KOPT-K1 (cell line): ENCODE measurements around the gene EVA1C.
"Not testable (repeated sequence)": the region's sequence is repeated elsewhere in the genome, so short reads cannot be mapped to it uniquely, and the experiment has no call there.

ENCODE experiments used
- H3K27ac ChIP-seq: fragments of 200-600 bp; sonication (generic); 2 replicates; pipeline ENCODE4 v1.5.1; 2016; ENCODE audit warnings: antibody characterized with exemption, mild to moderate bottlenecking, low read depth, low read length; ENCODE audit not compliant: poor library complexity, severe bottlenecking
- H3K36me3 ChIP-seq: fragments of 200-600 bp; sonication (generic); 2 replicates; pipeline ENCODE4 v1.5.1; 2017; ENCODE audit warnings: antibody characterized with exemption, mild to moderate bottlenecking, low read length, moderate library complexity; ENCODE audit not compliant: insufficient read depth
- H3K9me3 ChIP-seq: fragments of 200-600 bp; sonication (generic); 2 replicates; pipeline ENCODE4 v1.5.1; 2017; ENCODE audit warnings: antibody characterized with exemption, low read length, mild to moderate bottlenecking; ENCODE audit not compliant: insufficient read depth, poor library complexity, severe bottlenecking

The EVA1C gene

GRCh38 chr21:32457360-32457840, 44.9 kb downstream of the EVA1C start:
- Histone ChIP-seq H3K9me3 (peaks cover 1% of the 10 kb centered on the region), H3K27ac (no peak overlapping the region), H3K36me3 (no peaks in the 10 kb centered on the region)

GRCh38 chr21:32457962-32458361, 45.5 kb downstream of the EVA1C start:
- Histone ChIP-seq H3K9me3 (peaks cover 7% of the 10 kb centered on the region), H3K27ac (no peak overlapping the region), H3K36me3 (no peaks in the 10 kb centered on the region)

- Histone ChIP-seq H3K27ac (no peak overlapping the region), H3K36me3 (no peaks in the 10 kb centered on the region), H3K9me3 (peaks cover 21% of the 10 kb centered on the region)
Measured at GRCh38 chr21:32459972-32460371, 47.5 kb downstream of the EVA1C start.

- H3K27ac ChIP-seq, result no peak overlapping the region
- H3K9me3 ChIP-seq, result peaks cover 21% of the 10 kb centered on the region
Measured at GRCh38 chr21:32461503-32461902, 49.0 kb downstream of the EVA1C start.

GRCh38 chr21:32462564-32462963, 50.1 kb downstream of the EVA1C start:
- not testable (repeated sequence) for H3K27ac ChIP-seq, H3K36me3 ChIP-seq
- H3K9me3 ChIP-seq, result peaks cover 21% of the 10 kb centered on the region

More at GRCh38 chr21:32461503-32461902, 49.0 kb downstream of the EVA1C start:
- H3K36me3 ChIP-seq, result no peaks in the 10 kb centered on the region

- Histone ChIP-seq H3K27ac (no peak overlapping the region), H3K36me3 (no peaks in the 10 kb centered on the region), H3K9me3 (peaks cover 21% of the 10 kb centered on the region)
Measured at GRCh38 chr21:32463367-32463766, 50.9 kb downstream of the EVA1C start.

- Histone ChIP-seq H3K9me3 (peaks cover 21% of the 10 kb centered on the region), H3K27ac (no peak overlapping the region), H3K36me3 (no peaks in the 10 kb centered on the region)
Measured at GRCh38 chr21:32463889-32464300, 51.4 kb downstream of the EVA1C start.

- no peaks in the 10 kb centered on the region for H3K36me3 ChIP-seq
- H3K27ac ChIP-seq, result no peak overlapping the region
- peaks cover 21% of the 10 kb centered on the region for H3K9me3 ChIP-seq
Measured at GRCh38 chr21:32467291-32467690, 54.8 kb downstream of the EVA1C start.

- H3K27ac ChIP-seq, result no peak overlapping the region
Measured at GRCh38 chr21:32468681-32469111, 56.2 kb downstream of the EVA1C start.

GRCh38 chr21:32469628-32470027, 57.1 kb downstream of the EVA1C start:
- Histone ChIP-seq H3K27ac (no peak overlapping the region), H3K36me3 (no peaks in the 10 kb centered on the region), H3K9me3 (no peaks in the 10 kb centered on the region)

More at GRCh38 chr21:32468681-32469111, 56.2 kb downstream of the EVA1C start:
- peaks cover 9% of the 10 kb centered on the region for H3K9me3 ChIP-seq
- H3K36me3 ChIP-seq, result no peaks in the 10 kb centered on the region

GRCh38 chr21:32470206-32470605, 57.7 kb downstream of the EVA1C start:
- no peaks in the 10 kb centered on the region for H3K36me3 ChIP-seq

GRCh38 chr21:32472890-32473765, 60.6 kb downstream of the EVA1C start:
- H3K36me3 ChIP-seq, result no peaks in the 10 kb centered on the region
- H3K27ac ChIP-seq, result no peak overlapping the region
- no peaks in the 10 kb centered on the region for H3K9me3 ChIP-seq

More at GRCh38 chr21:32470206-32470605, 57.7 kb downstream of the EVA1C start:
- H3K27ac ChIP-seq, result no peak overlapping the region
- no peaks in the 10 kb centered on the region for H3K9me3 ChIP-seq

GRCh38 chr21:32474179-32475059, 61.9 kb downstream of the EVA1C start:
- no peaks in the 10 kb centered on the region for H3K36me3 ChIP-seq
- no peaks in the 10 kb centered on the region for H3K9me3 ChIP-seq
- no peak overlapping the region for H3K27ac ChIP-seq

GRCh38 chr21:32475162-32475812, 62.8 kb downstream of the EVA1C start:
- Histone ChIP-seq H3K27ac (no peak overlapping the region), H3K36me3 (no peaks in the 10 kb centered on the region)

More at GRCh38 chr21:32475162-32475812, 62.8 kb downstream of the EVA1C start:
- H3K9me3 ChIP-seq, result no peaks in the 10 kb centered on the region
